ENCODE measurements around the gene IFNA13. TPM values are rescaled to one million over a fixed set of nuclear protein-coding genes. Genes with fewer than 3 reads are reported as not detected.
A peak's percentile ranks its signal among the peaks of the same experiment; 100 is the strongest.

The IFNA13 gene
- total and polyA plus RNA-seq, 2 of the 13 experiments (the other 11 are each of a cell fraction or from before 2014, with no cell fraction given): not detected

DNA sequence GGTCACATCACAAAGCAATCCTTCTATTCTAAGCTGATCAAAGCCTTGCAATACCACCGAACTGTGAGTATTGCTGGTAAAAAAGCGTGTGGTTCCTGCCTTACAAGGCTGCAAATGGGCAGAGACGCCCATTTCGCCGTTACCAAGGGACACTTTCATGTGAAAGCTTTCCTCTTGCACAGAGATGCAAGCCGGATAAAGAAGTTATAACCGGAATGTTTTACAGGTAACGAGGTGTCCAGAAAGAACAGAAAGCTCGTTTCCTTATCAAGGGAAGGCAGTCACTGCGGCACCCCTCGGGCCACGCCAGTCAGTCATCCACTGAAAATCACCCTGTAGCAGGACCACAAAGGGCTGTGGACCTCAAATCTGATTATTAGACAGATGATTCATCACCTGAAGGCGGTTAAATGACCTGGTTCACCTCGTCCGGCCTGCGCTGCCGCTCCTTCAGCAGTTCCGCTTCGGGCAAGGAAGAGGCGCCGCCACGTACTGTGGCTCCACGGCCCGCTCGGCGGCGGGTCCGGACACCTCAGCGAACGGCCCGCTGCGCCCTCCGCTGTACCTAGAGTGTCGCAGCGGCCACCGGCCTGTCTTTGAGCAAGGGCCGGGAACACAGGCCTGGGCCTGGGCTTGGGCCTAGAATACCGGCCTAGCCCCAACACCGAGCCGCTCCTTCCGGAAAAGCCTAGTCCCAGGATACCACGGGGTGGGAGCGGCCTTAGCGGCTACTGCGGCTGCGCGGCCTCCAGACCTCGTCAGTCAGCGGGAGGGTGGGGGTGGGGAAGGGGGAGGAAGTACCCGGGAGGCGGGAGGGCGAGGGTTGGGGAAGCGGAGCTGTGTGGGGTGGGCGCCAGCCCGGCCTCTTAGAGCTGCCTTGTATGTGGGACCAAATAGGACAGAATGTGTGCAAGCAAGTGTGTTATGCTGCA is 32.9 kb downstream of the IFNA13 start, which contains the start of gene KLHL9 (continued):
- TF ChIP-seq TOPORS (CRISPR knock-in tag; IDR thresholded peaks at IDR 0.05) (no peak), ZNF841 (CRISPR knock-in tag; IDR thresholded peaks at IDR 0.05; ENCODE audit: borderline replicate concordance) (no peak), ZNF549 (CRISPR knock-in tag; IDR thresholded peaks at IDR 0.05) (no peak), ZNF552 (CRISPR knock-in tag; IDR thresholded peaks at IDR 0.05; ENCODE audit: borderline replicate concordance) (no peak), YEATS2 (CRISPR knock-in tag; IDR thresholded peaks at IDR 0.05; ENCODE audit: borderline replicate concordance) (peak; percentile 94), CCDC6 (CRISPR knock-in tag; IDR thresholded peaks at IDR 0.05) (0 out of 2 replicates have a peak, but pooled peaks have one; percentile 25), HOXA7 (CRISPR knock-in tag; IDR thresholded peaks at IDR 0.05) (no peak)
- TF ChIP-seq, protein P1, sequence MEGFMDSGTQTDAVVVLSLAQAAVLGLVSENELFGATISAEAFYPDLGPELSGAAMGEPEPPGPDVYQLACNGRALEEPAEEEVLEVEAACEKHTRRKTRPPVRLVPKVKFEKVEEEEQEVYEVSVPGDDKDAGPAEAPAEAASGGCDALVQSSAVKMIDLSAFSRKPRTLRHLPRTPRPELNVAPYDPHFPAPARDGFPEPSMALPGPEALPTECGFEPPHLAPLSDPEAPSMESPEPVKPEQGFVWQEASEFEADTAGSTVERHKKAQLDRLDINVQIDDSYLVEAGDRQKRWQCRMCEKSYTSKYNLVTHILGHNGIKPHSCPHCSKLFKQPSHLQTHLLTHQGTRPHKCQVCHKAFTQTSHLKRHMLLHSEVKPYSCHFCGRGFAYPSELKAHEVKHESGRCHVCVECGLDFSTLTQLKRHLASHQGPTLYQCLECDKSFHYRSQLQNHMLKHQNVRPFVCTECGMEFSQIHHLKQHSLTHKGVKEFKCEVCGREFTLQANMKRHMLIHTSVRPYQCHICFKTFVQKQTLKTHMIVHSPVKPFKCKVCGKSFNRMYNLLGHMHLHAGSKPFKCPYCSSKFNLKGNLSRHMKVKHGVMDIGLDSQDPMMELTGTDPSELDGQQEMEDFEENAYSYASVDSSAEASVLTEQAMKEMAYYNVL (CRISPR knock-in tag; IDR thresholded peaks at IDR 0.05; ENCODE audit: borderline replicate concordance): peak; percentile 55; the same call in 1 of the 2 replicates
- TF ChIP-seq, protein P2, sequence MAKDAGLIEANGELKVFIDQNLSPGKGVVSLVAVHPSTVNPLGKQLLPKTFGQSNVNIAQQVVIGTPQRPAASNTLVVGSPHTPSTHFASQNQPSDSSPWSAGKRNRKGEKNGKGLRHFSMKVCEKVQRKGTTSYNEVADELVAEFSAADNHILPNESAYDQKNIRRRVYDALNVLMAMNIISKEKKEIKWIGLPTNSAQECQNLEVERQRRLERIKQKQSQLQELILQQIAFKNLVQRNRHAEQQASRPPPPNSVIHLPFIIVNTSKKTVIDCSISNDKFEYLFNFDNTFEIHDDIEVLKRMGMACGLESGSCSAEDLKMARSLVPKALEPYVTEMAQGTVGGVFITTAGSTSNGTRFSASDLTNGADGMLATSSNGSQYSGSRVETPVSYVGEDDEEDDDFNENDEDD (CRISPR knock-in tag; IDR thresholded peaks at IDR 0.05; ENCODE audit: borderline replicate concordance): no peak
- TF ChIP-seq, protein P3, sequence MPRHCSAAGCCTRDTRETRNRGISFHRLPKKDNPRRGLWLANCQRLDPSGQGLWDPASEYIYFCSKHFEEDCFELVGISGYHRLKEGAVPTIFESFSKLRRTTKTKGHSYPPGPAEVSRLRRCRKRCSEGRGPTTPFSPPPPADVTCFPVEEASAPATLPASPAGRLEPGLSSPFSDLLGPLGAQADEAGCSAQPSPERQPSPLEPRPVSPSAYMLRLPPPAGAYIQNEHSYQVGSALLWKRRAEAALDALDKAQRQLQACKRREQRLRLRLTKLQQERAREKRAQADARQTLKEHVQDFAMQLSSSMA (CRISPR knock-in tag; IDR thresholded peaks at IDR 0.05): no peak; the same call in 1 of the 2 replicates
- TF ChIP-seq, protein P4, sequence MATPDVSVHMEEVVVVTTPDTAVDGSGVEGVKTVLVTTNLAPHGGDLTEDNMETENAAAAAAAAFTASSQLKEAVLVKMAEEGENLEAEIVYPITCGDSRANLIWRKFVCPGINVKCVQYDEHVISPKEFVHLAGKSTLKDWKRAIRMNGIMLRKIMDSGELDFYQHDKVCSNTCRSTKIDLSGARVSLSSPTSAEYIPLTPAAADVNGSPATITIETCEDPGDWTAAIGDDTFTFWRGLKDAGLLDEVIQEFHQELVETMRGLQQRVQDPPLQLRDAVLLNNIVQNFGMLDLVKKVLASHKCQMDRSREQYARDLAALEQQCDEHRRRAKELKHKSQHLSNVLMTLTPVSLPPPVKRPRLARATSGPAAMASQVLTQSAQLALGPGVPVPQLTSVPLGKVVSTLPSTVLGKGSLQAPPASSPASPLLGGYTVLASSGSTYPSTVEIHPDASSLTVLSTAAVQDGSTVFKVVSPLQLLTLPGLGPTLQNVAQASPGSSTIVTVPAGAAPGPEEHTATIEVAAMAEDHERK (CRISPR knock-in tag; IDR thresholded peaks at IDR 0.05; ENCODE audit: low read depth): no peak
- TF ChIP-seq, protein P5, sequence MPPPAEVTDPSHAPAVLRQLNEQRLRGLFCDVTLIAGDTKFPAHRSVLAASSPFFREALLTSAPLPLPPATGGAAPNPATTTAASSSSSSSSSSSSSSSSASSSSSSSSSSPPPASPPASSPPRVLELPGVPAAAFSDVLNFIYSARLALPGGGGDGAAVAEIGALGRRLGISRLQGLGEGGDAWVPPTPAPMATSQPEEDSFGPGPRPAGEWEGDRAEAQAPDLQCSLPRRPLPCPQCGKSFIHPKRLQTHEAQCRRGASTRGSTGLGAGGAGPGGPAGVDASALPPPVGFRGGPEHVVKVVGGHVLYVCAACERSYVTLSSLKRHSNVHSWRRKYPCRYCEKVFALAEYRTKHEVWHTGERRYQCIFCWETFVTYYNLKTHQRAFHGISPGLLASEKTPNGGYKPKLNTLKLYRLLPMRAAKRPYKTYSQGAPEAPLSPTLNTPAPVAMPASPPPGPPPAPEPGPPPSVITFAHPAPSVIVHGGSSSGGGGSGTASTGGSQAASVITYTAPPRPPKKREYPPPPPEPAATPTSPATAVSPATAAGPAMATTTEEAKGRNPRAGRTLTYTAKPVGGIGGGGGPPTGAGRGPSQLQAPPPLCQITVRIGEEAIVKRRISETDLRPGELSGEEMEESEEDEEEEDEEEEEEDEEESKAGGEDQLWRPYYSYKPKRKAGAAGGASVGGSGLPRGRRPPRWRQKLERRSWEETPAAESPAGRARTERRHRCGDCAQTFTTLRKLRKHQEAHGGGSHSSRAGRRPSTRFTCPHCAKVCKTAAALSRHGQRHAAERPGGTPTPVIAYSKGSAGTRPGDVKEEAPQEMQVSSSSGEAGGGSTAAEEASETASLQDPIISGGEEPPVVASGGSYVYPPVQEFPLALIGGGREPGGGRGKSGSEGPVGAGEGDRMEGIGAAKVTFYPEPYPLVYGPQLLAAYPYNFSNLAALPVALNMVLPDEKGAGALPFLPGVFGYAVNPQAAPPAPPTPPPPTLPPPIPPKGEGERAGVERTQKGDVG (CRISPR knock-in tag; IDR thresholded peaks at IDR 0.05; ENCODE audit: borderline replicate concordance): 0 out of 2 replicates have a peak, but pooled peaks have one; percentile 24
- TF ChIP-seq, protein P6, sequence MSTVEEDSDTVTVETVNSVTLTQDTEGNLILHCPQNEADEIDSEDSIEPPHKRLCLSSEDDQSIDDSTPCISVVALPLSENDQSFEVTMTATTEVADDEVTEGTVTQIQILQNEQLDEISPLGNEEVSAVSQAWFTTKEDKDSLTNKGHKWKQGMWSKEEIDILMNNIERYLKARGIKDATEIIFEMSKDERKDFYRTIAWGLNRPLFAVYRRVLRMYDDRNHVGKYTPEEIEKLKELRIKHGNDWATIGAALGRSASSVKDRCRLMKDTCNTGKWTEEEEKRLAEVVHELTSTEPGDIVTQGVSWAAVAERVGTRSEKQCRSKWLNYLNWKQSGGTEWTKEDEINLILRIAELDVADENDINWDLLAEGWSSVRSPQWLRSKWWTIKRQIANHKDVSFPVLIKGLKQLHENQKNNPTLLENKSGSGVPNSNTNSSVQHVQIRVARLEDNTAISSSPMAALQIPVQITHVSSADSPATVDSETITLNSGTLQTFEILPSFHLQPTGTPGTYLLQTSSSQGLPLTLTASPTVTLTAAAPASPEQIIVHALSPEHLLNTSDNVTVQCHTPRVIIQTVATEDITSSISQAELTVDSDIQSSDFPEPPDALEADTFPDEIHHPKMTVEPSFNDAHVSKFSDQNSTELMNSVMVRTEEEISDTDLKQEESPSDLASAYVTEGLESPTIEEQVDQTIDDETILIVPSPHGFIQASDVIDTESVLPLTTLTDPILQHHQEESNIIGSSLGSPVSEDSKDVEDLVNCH (CRISPR knock-in tag; IDR thresholded peaks at IDR 0.05): no peak
- TF ChIP-seq, protein P7, sequence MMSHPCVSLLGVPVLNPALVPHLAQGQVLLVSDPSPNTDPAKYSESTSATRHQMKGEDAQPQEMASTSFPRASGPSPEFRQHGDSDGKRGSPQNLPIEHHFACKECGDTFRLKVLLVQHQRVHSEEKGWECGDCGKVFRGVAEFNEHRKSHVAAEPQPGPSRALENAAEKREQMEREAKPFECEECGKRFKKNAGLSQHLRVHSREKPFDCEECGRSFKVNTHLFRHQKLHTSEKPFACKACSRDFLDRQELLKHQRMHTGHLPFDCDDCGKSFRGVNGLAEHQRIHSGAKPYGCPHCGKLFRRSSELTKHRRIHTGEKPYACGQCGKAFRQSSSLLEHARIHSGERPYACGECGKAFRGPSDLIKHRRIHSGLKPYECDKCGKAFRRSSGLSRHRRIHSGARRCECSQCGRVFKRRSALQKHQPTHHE (CRISPR knock-in tag; IDR thresholded peaks at IDR 0.05; ENCODE audit: borderline replicate concordance): no peak
